Measurements from ENCODE around the gene SIGLEC5. TPM values are rescaled to one million over a fixed set of nuclear protein-coding genes. Genes with fewer than 3 reads are reported as not detected.

Gene SIGLEC5
- total and polyA plus RNA-seq, 4 donors = 0.42 to 0.70 TPM; not detected in 2

DNA sequence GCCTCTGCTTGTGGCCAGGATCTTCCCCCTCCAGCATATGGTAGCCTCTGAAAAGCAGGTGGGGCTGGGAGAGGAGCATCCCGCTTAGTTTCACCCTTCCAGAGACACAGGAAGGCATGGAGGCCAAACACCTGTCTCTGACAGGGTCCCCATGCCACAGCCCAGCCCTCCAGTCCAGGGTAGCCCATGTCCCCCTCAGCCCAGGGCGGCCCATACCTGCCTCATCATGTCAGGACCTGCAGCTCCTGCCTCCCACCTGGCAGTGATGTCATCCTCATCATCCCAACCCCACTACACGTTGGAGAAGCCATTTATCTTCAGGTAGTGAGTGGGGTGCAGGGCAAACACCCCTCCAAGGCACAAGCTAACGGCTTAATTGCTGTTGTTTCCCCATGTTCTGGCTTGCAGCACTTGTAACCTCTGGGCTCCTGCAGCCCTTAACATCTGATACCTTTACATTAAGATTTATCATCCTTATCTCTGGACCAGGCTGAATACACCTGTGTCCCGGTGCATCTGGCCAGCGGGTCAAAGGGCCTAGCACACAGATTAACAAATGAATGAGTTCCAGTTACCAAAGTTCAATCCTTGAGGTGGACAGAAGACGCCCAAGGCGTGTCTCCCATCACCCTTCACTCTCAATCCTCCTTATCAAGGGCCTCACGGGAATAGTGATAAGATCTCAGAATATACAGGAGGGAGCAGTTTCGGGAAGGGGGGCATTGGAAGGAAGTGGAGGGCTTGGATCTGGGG is 36.9 kb downstream of the SIGLEC5 start:
- no peaks in the 10 kb centered on the region for H3K36me3 ChIP-seq (ENCODE audit: control insufficient read depth in 4 of 4, insufficient read depth in 3 of 4, low read depth in 1 of 4, low read length in 3 of 4)
- DNase-seq (ENCODE audit: low spot score) = no peak
- H3K9me3 ChIP-seq (ENCODE audit: control insufficient read depth in 4 of 4, low read length in 3 of 4) = peaks cover 0 to 9% (median 3%) of the 10 kb centered on the region in 4 donors
- no peaks in the 10 kb centered on the region for H3K27me3 ChIP-seq (ENCODE audit: control insufficient read depth in 4 of 4, insufficient read depth in 4 of 4, low read length in 3 of 4)
- H3K4me3 ChIP-seq (ENCODE audit: low read depth in 1 of 3, low read length in 3 of 3) = peak overlapping the region; percentile 58 to 86 (median 71)
- WGBS = 32% methylated on average over 10 of the region's 10 CpGs
- peaks cover 0 to 17% (median 13%) of the 10 kb centered on the region in 4 donors for H3K4me1 ChIP-seq (ENCODE audit: control insufficient read depth in 4 of 4, insufficient read depth in 4 of 4, low read length in 3 of 4)
- TF ChIP-seq GABPA (IDR thresholded peaks at IDR 0.05 in 1 of 2, conservative IDR thresholded peaks at IDR 0.05 in 1 of 2) = no peak
- no peak for TF ChIP-seq NR2F2 (IDR thresholded peaks at IDR 0.05)
- TF ChIP-seq HNF4G (IDR thresholded peaks at IDR 0.05) = no peak
- TF ChIP-seq FOXA2 (IDR thresholded peaks at IDR 0.05) = no peak
- no peak for TF ChIP-seq YY1 (IDR thresholded peaks at IDR 0.05)
- no peak for TF ChIP-seq TAF1 (conservative IDR thresholded peaks at IDR 0.05)
- TF ChIP-seq RAD21 (IDR thresholded peaks at IDR 0.05) = no peak
- TF ChIP-seq EGR1 (IDR thresholded peaks at IDR 0.05; ENCODE audit: low read depth in 2 of 2) = no peak
- TF ChIP-seq SP1 (IDR thresholded peaks at IDR 0.05) = no peak
- TF ChIP-seq HNF4A (conservative IDR thresholded peaks at IDR 0.05) = no peak
- TF ChIP-seq RXRA (IDR thresholded peaks at IDR 0.05) = no peak
- no peak for TF ChIP-seq FOXA1 (IDR thresholded peaks at IDR 0.05)
- TF ChIP-seq, protein P1, sequence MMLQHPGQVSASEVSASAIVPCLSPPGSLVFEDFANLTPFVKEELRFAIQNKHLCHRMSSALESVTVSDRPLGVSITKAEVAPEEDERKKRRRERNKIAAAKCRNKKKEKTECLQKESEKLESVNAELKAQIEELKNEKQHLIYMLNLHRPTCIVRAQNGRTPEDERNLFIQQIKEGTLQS (IDR thresholded peaks at IDR 0.05) = no peak
- TF ChIP-seq, protein P2, sequence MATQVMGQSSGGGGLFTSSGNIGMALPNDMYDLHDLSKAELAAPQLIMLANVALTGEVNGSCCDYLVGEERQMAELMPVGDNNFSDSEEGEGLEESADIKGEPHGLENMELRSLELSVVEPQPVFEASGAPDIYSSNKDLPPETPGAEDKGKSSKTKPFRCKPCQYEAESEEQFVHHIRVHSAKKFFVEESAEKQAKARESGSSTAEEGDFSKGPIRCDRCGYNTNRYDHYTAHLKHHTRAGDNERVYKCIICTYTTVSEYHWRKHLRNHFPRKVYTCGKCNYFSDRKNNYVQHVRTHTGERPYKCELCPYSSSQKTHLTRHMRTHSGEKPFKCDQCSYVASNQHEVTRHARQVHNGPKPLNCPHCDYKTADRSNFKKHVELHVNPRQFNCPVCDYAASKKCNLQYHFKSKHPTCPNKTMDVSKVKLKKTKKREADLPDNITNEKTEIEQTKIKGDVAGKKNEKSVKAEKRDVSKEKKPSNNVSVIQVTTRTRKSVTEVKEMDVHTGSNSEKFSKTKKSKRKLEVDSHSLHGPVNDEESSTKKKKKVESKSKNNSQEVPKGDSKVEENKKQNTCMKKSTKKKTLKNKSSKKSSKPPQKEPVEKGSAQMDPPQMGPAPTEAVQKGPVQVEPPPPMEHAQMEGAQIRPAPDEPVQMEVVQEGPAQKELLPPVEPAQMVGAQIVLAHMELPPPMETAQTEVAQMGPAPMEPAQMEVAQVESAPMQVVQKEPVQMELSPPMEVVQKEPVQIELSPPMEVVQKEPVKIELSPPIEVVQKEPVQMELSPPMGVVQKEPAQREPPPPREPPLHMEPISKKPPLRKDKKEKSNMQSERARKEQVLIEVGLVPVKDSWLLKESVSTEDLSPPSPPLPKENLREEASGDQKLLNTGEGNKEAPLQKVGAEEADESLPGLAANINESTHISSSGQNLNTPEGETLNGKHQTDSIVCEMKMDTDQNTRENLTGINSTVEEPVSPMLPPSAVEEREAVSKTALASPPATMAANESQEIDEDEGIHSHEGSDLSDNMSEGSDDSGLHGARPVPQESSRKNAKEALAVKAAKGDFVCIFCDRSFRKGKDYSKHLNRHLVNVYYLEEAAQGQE (IDR thresholded peaks at IDR 0.05) = no peak
- no peak for TF ChIP-seq JUND (IDR thresholded peaks at IDR 0.05)
- no peak for TF ChIP-seq ZBTB33 (IDR thresholded peaks at IDR 0.05)
- no peak for TF ChIP-seq CTCF (IDR thresholded peaks at IDR 0.05; ENCODE audit: low read depth, low read length, missing input control)
- TF ChIP-seq, protein P3, sequence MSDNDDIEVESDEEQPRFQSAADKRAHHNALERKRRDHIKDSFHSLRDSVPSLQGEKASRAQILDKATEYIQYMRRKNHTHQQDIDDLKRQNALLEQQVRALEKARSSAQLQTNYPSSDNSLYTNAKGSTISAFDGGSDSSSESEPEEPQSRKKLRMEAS (IDR thresholded peaks at IDR 0.05) = no peak
- no peak overlapping the region for H3K9ac ChIP-seq (ENCODE audit: low read depth in 1 of 2, low read length in 2 of 2)
- H3K27ac ChIP-seq (ENCODE audit: low read depth in 1 of 2, low read length in 2 of 2) = no peak overlapping the region
